SK-N-SH treated with all-trans-retinoic acid at 6 μM for 48 hours (cell line): ENCODE data around the gene TGIF1.

Source experiments
- GLIS3 ChIP-seq: fragments of 250-450 bp; sonication (Bioruptor Pico); IDR thresholded peaks from 2 replicates; pipeline ENCODE4 v1.5.0; 2020; ENCODE audit warnings: mild to moderate bottlenecking, moderate library complexity
- ISL1 ChIP-seq: fragments of 250-450 bp; sonication (Bioruptor Pico); IDR thresholded peaks from 2 replicates; pipeline ENCODE4 v2.1.2; 2022; ENCODE audit warnings: mild to moderate bottlenecking, moderate library complexity
- ZFP30 ChIP-seq: fragments of 450-650 bp; formaldehyde crosslinking; IDR thresholded peaks from 2 replicates; pipeline ENCODE4 v1.5.0; 2022; ENCODE audit warnings: mild to moderate bottlenecking, moderate library complexity
- ZNF70 ChIP-seq: fragments of 450-650 bp; formaldehyde crosslinking; IDR thresholded peaks from 2 replicates; pipeline ENCODE4 v1.5.0; 2020; ENCODE audit warnings: mild to moderate bottlenecking, moderate library complexity
- TF ChIP-seq, protein P1 (sequence below): fragments of 250-450 bp; sonication (Bioruptor Pico); IDR thresholded peaks from 2 replicates; pipeline ENCODE4 v1.8.0; 2020; ENCODE audit warnings: mild to moderate bottlenecking, moderate library complexity, borderline replicate concordance

DNA sequence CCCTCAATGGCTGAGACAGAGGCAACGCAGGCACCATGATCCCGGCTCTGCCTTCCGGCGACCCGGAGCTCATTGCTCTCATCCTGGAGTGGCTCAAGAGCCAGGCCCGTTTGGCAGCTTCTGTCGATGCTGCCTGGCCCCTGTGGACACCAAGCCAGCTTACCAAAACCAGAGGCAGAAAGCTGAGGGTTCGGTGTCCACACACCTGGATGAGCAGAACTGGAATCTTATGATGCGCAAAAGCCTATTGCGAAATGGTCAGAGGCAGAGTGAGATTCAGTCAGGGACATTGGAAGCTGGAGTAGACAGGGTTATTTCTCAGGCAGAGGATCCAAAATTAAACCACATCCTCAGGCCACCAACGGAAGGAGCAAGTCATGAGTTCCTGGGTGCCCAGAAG, 34.9 kb upstream of the TGIF1 start:
- TF ChIP-seq ZFP30 (CRISPR knock-in tag) (no peak), ZNF70 (CRISPR knock-in tag) (no peak), GLIS3 (no peak), ISL1 (CRISPR knock-in tag) (no peak)
- TF ChIP-seq, protein P1, sequence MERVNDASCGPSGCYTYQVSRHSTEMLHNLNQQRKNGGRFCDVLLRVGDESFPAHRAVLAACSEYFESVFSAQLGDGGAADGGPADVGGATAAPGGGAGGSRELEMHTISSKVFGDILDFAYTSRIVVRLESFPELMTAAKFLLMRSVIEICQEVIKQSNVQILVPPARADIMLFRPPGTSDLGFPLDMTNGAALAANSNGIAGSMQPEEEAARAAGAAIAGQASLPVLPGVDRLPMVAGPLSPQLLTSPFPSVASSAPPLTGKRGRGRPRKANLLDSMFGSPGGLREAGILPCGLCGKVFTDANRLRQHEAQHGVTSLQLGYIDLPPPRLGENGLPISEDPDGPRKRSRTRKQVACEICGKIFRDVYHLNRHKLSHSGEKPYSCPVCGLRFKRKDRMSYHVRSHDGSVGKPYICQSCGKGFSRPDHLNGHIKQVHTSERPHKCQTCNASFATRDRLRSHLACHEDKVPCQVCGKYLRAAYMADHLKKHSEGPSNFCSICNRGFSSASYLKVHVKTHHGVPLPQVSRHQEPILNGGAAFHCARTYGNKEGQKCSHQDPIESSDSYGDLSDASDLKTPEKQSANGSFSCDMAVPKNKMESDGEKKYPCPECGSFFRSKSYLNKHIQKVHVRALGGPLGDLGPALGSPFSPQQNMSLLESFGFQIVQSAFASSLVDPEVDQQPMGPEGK (CRISPR knock-in tag): no peak
